Measurements from ENCODE around the gene KCNJ5. TPM values are rescaled to one million over a fixed set of nuclear protein-coding genes. Genes with fewer than 3 reads are reported as not detected.
"Not testable (repeated sequence)": the region's sequence is repeated elsewhere in the genome, so short reads cannot be mapped to it uniquely, and the experiment has no call there.

KCNJ5 gene
- total RNA-seq, 1 donor from 2014 or later = not detected

GRCh38 chr11:128919216-128919615, 28.1 kb downstream of the KCNJ5 start:
- no peak for DNase-seq
- ChIA-PET CTCF (no interaction called here), POLR2A (interaction anchor here (0.6 kb wide), 1 partner anchor 767 kb away, joined by 6 read pairs; no protein-coding TSS in a partner anchor)
- H3K4me3 Mint-ChIP-seq = peak overlapping the region; percentile 5
- no peaks in the 10 kb centered on the region for H3K36me3 Mint-ChIP-seq (ENCODE audit: low read depth)
- no peak overlapping the region for H3K27ac Mint-ChIP-seq
- no peaks in the 10 kb centered on the region for H3K9me3 Mint-ChIP-seq
- intact Hi-C loops (cut with micrococcal nuclease) = no loop called here
- TF ChIP-seq CTCF (IDR thresholded peaks at IDR 0.05) = no peak
- peaks cover 35% of the 10 kb centered on the region for H3K27me3 Mint-ChIP-seq
- H3K4me1 Mint-ChIP-seq = peaks cover 4% of the 10 kb centered on the region
- no peak for ATAC-seq (ENCODE audit: low read depth)

- peaks cover 31% of the 10 kb centered on the region for H3K27me3 Mint-ChIP-seq
- CTCF ChIA-PET = interaction anchor here (0.6 kb wide), 1 partner anchor 25 kb away, joined by 3 read pairs; no protein-coding TSS in a partner anchor
- H3K4me3 Mint-ChIP-seq; intact Hi-C loops (cut with micrococcal nuclease); H3K36me3 Mint-ChIP-seq (ENCODE audit: low read depth); H3K27ac Mint-ChIP-seq; H3K9me3 Mint-ChIP-seq; DNase-seq; H3K4me1 Mint-ChIP-seq; ATAC-seq (ENCODE audit: low read depth): not testable (repeated sequence)
- POLR2A ChIA-PET = interaction anchor here (0.6 kb wide), 1 partner anchor 768 kb away, joined by 6 read pairs; no protein-coding TSS in a partner anchor
These were observed 28.5 kb downstream of the KCNJ5 start for GRCh38 chr11:128919635-128920034.

- DNase-seq (no peak), ATAC-seq (ENCODE audit: low read depth) (no peak)
- Mint-ChIP-seq H3K4me1 (peaks cover 4% of the 10 kb centered on the region), H3K36me3 (ENCODE audit: low read depth) (no peaks in the 10 kb centered on the region), H3K27me3 (peaks cover 25% of the 10 kb centered on the region), H3K4me3 (no peak overlapping the region), H3K9me3 (no peaks in the 10 kb centered on the region), H3K27ac (no peak overlapping the region)
- CTCF ChIA-PET = no interaction called here
- POLR2A ChIA-PET = no interaction called here
- intact Hi-C loops (cut with micrococcal nuclease) = no loop called here
- no peak for TF ChIP-seq CTCF (IDR thresholded peaks at IDR 0.05)
These were observed 29.5 kb downstream of the KCNJ5 start for GRCh38 chr11:128920666-128921065.

- DNase-seq = no peak
These were observed 30.6 kb downstream of the KCNJ5 start for GRCh38 chr11:128921793-128922192.

GRCh38 chr11:128924104-128924503, 32.9 kb downstream of the KCNJ5 start:
- Mint-ChIP-seq H3K27ac (no peak overlapping the region), H3K4me1 (peaks cover 13% of the 10 kb centered on the region), H3K27me3 (peaks cover 19% of the 10 kb centered on the region), H3K9me3 (no peaks in the 10 kb centered on the region), H3K36me3 (ENCODE audit: low read depth) (no peaks in the 10 kb centered on the region), H3K4me3 (no peak overlapping the region)
- intact Hi-C loops (cut with micrococcal nuclease) = no loop called here
- ChIA-PET CTCF (no interaction called here), POLR2A (no interaction called here)
- ATAC-seq (ENCODE audit: low read depth) = no peak
- DNase-seq = no peak
- TF ChIP-seq CTCF (IDR thresholded peaks at IDR 0.05) = no peak

More at GRCh38 chr11:128921793-128922192, 30.6 kb downstream of the KCNJ5 start:
- intact Hi-C loops (cut with micrococcal nuclease) = no loop called here
- CTCF ChIA-PET = no interaction called here
- no peaks in the 10 kb centered on the region for H3K36me3 Mint-ChIP-seq (ENCODE audit: low read depth)
- no peak overlapping the region for H3K4me3 Mint-ChIP-seq
- POLR2A ChIA-PET = no interaction called here
- no peak for TF ChIP-seq CTCF (IDR thresholded peaks at IDR 0.05)
- no peaks in the 10 kb centered on the region for H3K9me3 Mint-ChIP-seq
- peaks cover 4% of the 10 kb centered on the region for H3K4me1 Mint-ChIP-seq
- ATAC-seq (ENCODE audit: low read depth) = no peak
- peaks cover 25% of the 10 kb centered on the region for H3K27me3 Mint-ChIP-seq
- no peak overlapping the region for H3K27ac Mint-ChIP-seq
